ENCODE data around the gene MBTPS1.

Gene MBTPS1

GRCh38 chr16:84116720-84117493 lies at the start of gene MBTPS1:
Gene MBTPS1 (minus strand): TSS chr16:84116942. CDS start chr16:84101783, 15,159 bp downstream.
- H3K27ac ChIP-seq (ENCODE audit: low read depth, low read length), result peak within 1 kb of the TSS; percentile 84
- H3K36me3 ChIP-seq (ENCODE audit: control insufficient read depth in 1 of 2, insufficient read depth in 2 of 2, low read length in 2 of 2), result no peaks in the 10 kb centered on the region
- H3K9ac ChIP-seq (ENCODE audit: low read depth in 1 of 2, low read length in 2 of 2), result peak within 1 kb of the TSS; percentile 87 to 94

GRCh38 chr16:84165746-84166145 lies 49.0 kb upstream of the MBTPS1 start:
- Histone ChIP-seq H3K4me1 (ENCODE audit: control insufficient read depth in 1 of 2, insufficient read depth in 2 of 2, low read length in 2 of 2) (no peaks in the 10 kb centered on the region), H3K9me3 (ENCODE audit: control insufficient read depth in 1 of 2, low read length in 2 of 2) (no peaks in the 10 kb centered on the region), H3K27me3 (ENCODE audit: control insufficient read depth in 1 of 2, insufficient read depth in 2 of 2, low read length in 2 of 2) (no peaks in the 10 kb centered on the region), H3K4me3 (ENCODE audit: low read depth in 1 of 2, low read length in 2 of 2) (no peak overlapping the region), H3K27ac (ENCODE audit: low read depth, low read length) (no peak overlapping the region), H3K36me3 (ENCODE audit: control insufficient read depth in 1 of 2, insufficient read depth in 2 of 2, low read length in 2 of 2) (no peaks in the 10 kb centered on the region), H3K9ac (ENCODE audit: low read depth in 1 of 2, low read length in 2 of 2) (no peak overlapping the region)

More at GRCh38 chr16:84116720-84117493, at the start of gene MBTPS1:
- Histone ChIP-seq H3K27me3 (ENCODE audit: control insufficient read depth in 1 of 2, insufficient read depth in 2 of 2, low read length in 2 of 2) (no peaks in the 10 kb centered on the region), H3K4me1 (ENCODE audit: control insufficient read depth in 1 of 2, insufficient read depth in 2 of 2, low read length in 2 of 2) (peaks cover 11 to 16% of the 10 kb centered on the region in 2 donors), H3K9me3 (ENCODE audit: control insufficient read depth in 1 of 2, low read length in 2 of 2) (no peaks in the 10 kb centered on the region), H3K4me3 (ENCODE audit: low read depth in 1 of 2, low read length in 2 of 2) (peak within 1 kb of the TSS; percentile 74 to 93)

- Histone ChIP-seq H3K4me1 (ENCODE audit: control insufficient read depth in 1 of 2, insufficient read depth in 2 of 2, low read length in 2 of 2) (no peaks in the 10 kb centered on the region), H3K4me3 (ENCODE audit: low read depth in 1 of 2, low read length in 2 of 2) (no peak overlapping the region), H3K27ac (ENCODE audit: low read depth, low read length) (no peak overlapping the region), H3K27me3 (ENCODE audit: control insufficient read depth in 1 of 2, insufficient read depth in 2 of 2, low read length in 2 of 2) (peaks cover 0 to 8% of the 10 kb centered on the region in 2 donors), H3K9me3 (ENCODE audit: control insufficient read depth in 1 of 2, low read length in 2 of 2) (no peaks in the 10 kb centered on the region), H3K9ac (ENCODE audit: low read depth in 1 of 2, low read length in 2 of 2) (no peak overlapping the region), H3K36me3 (ENCODE audit: control insufficient read depth in 1 of 2, insufficient read depth in 2 of 2, low read length in 2 of 2) (no peaks in the 10 kb centered on the region)
Measured at GRCh38 chr16:84161801-84162200, 45.1 kb upstream of the MBTPS1 start.

- no peak overlapping the region for H3K27ac ChIP-seq (ENCODE audit: low read depth, low read length)
- H3K4me1 ChIP-seq (ENCODE audit: control insufficient read depth in 1 of 2, insufficient read depth in 2 of 2, low read length in 2 of 2), result no peaks in the 10 kb centered on the region
- H3K9me3 ChIP-seq (ENCODE audit: control insufficient read depth in 1 of 2, low read length in 2 of 2), result no peaks in the 10 kb centered on the region
- peaks cover 0 to 8% of the 10 kb centered on the region in 2 donors for H3K27me3 ChIP-seq (ENCODE audit: control insufficient read depth in 1 of 2, insufficient read depth in 2 of 2, low read length in 2 of 2)
- no peaks in the 10 kb centered on the region for H3K36me3 ChIP-seq (ENCODE audit: control insufficient read depth in 1 of 2, insufficient read depth in 2 of 2, low read length in 2 of 2)
- no peak overlapping the region for H3K4me3 ChIP-seq (ENCODE audit: low read depth in 1 of 2, low read length in 2 of 2)
- no peak overlapping the region for H3K9ac ChIP-seq (ENCODE audit: low read depth in 1 of 2, low read length in 2 of 2)
Measured at GRCh38 chr16:84161037-84161436, 44.3 kb upstream of the MBTPS1 start.

GRCh38 chr16:84159800-84160199 lies 43.1 kb upstream of the MBTPS1 start:
- Histone ChIP-seq H3K27ac (ENCODE audit: low read depth, low read length) (no peak overlapping the region), H3K4me1 (ENCODE audit: control insufficient read depth in 1 of 2, insufficient read depth in 2 of 2, low read length in 2 of 2) (no peaks in the 10 kb centered on the region), H3K9me3 (ENCODE audit: control insufficient read depth in 1 of 2, low read length in 2 of 2) (no peaks in the 10 kb centered on the region), H3K36me3 (ENCODE audit: control insufficient read depth in 1 of 2, insufficient read depth in 2 of 2, low read length in 2 of 2) (no peaks in the 10 kb centered on the region), H3K27me3 (ENCODE audit: control insufficient read depth in 1 of 2, insufficient read depth in 2 of 2, low read length in 2 of 2) (peaks cover 0 to 8% of the 10 kb centered on the region in 2 donors), H3K9ac (ENCODE audit: low read depth in 1 of 2, low read length in 2 of 2) (no peak overlapping the region), H3K4me3 (ENCODE audit: low read depth in 1 of 2, low read length in 2 of 2) (no peak overlapping the region)

- no peaks in the 10 kb centered on the region for H3K36me3 ChIP-seq (ENCODE audit: control insufficient read depth in 1 of 2, insufficient read depth in 2 of 2, low read length in 2 of 2)
- H3K9ac ChIP-seq (ENCODE audit: low read depth in 1 of 2, low read length in 2 of 2), result no peak overlapping the region
- peaks cover 0 to 8% of the 10 kb centered on the region in 2 donors for H3K27me3 ChIP-seq (ENCODE audit: control insufficient read depth in 1 of 2, insufficient read depth in 2 of 2, low read length in 2 of 2)
- H3K4me3 ChIP-seq (ENCODE audit: low read depth in 1 of 2, low read length in 2 of 2), result no peak overlapping the region
- no peaks in the 10 kb centered on the region for H3K9me3 ChIP-seq (ENCODE audit: control insufficient read depth in 1 of 2, low read length in 2 of 2)
- H3K27ac ChIP-seq (ENCODE audit: low read depth, low read length), result no peak overlapping the region
- no peaks in the 10 kb centered on the region for H3K4me1 ChIP-seq (ENCODE audit: control insufficient read depth in 1 of 2, insufficient read depth in 2 of 2, low read length in 2 of 2)
Measured at GRCh38 chr16:84159007-84159406, 42.3 kb upstream of the MBTPS1 start.

- Histone ChIP-seq H3K27ac (ENCODE audit: low read depth, low read length) (no peak overlapping the region), H3K4me3 (ENCODE audit: low read depth in 1 of 2, low read length in 2 of 2) (no peak overlapping the region), H3K9me3 (ENCODE audit: control insufficient read depth in 1 of 2, low read length in 2 of 2) (no peaks in the 10 kb centered on the region), H3K4me1 (ENCODE audit: control insufficient read depth in 1 of 2, insufficient read depth in 2 of 2, low read length in 2 of 2) (no peaks in the 10 kb centered on the region), H3K9ac (ENCODE audit: low read depth in 1 of 2, low read length in 2 of 2) (no peak overlapping the region), H3K36me3 (ENCODE audit: control insufficient read depth in 1 of 2, insufficient read depth in 2 of 2, low read length in 2 of 2) (no peaks in the 10 kb centered on the region), H3K27me3 (ENCODE audit: control insufficient read depth in 1 of 2, insufficient read depth in 2 of 2, low read length in 2 of 2) (peaks cover 0 to 8% of the 10 kb centered on the region in 2 donors)
Measured at GRCh38 chr16:84156342-84156784, 39.6 kb upstream of the MBTPS1 start.

GRCh38 chr16:84155771-84156170 lies 39.0 kb upstream of the MBTPS1 start:
- Histone ChIP-seq H3K4me3 (ENCODE audit: low read depth in 1 of 2, low read length in 2 of 2) (no peak overlapping the region), H3K4me1 (ENCODE audit: control insufficient read depth in 1 of 2, insufficient read depth in 2 of 2, low read length in 2 of 2) (no peaks in the 10 kb centered on the region), H3K27ac (ENCODE audit: low read depth, low read length) (no peak overlapping the region), H3K27me3 (ENCODE audit: control insufficient read depth in 1 of 2, insufficient read depth in 2 of 2, low read length in 2 of 2) (peaks cover 0 to 8% of the 10 kb centered on the region in 2 donors), H3K9ac (ENCODE audit: low read depth in 1 of 2, low read length in 2 of 2) (no peak overlapping the region), H3K9me3 (ENCODE audit: control insufficient read depth in 1 of 2, low read length in 2 of 2) (no peaks in the 10 kb centered on the region), H3K36me3 (ENCODE audit: control insufficient read depth in 1 of 2, insufficient read depth in 2 of 2, low read length in 2 of 2) (no peaks in the 10 kb centered on the region)

- no peaks in the 10 kb centered on the region for H3K36me3 ChIP-seq (ENCODE audit: control insufficient read depth in 1 of 2, insufficient read depth in 2 of 2, low read length in 2 of 2)
- no peak overlapping the region for H3K9ac ChIP-seq (ENCODE audit: low read depth in 1 of 2, low read length in 2 of 2)
- H3K4me3 ChIP-seq (ENCODE audit: low read depth in 1 of 2, low read length in 2 of 2), result no peak overlapping the region
- peaks cover 0 to 8% of the 10 kb centered on the region in 2 donors for H3K27me3 ChIP-seq (ENCODE audit: control insufficient read depth in 1 of 2, insufficient read depth in 2 of 2, low read length in 2 of 2)
- no peaks in the 10 kb centered on the region for H3K4me1 ChIP-seq (ENCODE audit: control insufficient read depth in 1 of 2, insufficient read depth in 2 of 2, low read length in 2 of 2)
- no peaks in the 10 kb centered on the region for H3K9me3 ChIP-seq (ENCODE audit: control insufficient read depth in 1 of 2, low read length in 2 of 2)
- H3K27ac ChIP-seq (ENCODE audit: low read depth, low read length), result no peak overlapping the region
Measured at GRCh38 chr16:84155226-84155625, 38.5 kb upstream of the MBTPS1 start.

- Histone ChIP-seq H3K4me3 (ENCODE audit: low read depth in 1 of 2, low read length in 2 of 2) (no peak overlapping the region), H3K9me3 (ENCODE audit: control insufficient read depth in 1 of 2, low read length in 2 of 2) (no peaks in the 10 kb centered on the region), H3K27me3 (ENCODE audit: control insufficient read depth in 1 of 2, insufficient read depth in 2 of 2, low read length in 2 of 2) (no peaks in the 10 kb centered on the region), H3K27ac (ENCODE audit: low read depth, low read length) (no peak overlapping the region), H3K36me3 (ENCODE audit: control insufficient read depth in 1 of 2, insufficient read depth in 2 of 2, low read length in 2 of 2) (no peaks in the 10 kb centered on the region), H3K9ac (ENCODE audit: low read depth in 1 of 2, low read length in 2 of 2) (no peak overlapping the region), H3K4me1 (ENCODE audit: control insufficient read depth in 1 of 2, insufficient read depth in 2 of 2, low read length in 2 of 2) (no peaks in the 10 kb centered on the region)
Measured at GRCh38 chr16:84153660-84154214, 37.0 kb upstream of the MBTPS1 start.
